ENCODE data around the gene TMF1.

Gene TMF1

GRCh38 chr3:69051756-69052471, at the start of gene TMF1:
TMF1 (minus strand) TSS chr3:69052333; CDS start chr3:69052086, 247 bp downstream.
- no peak for DNase-seq

- DNase-seq = no peak
Measured at GRCh38 chr3:69099576-69099975, 47.4 kb upstream of the TMF1 start.

- DNase-seq = no peak
Measured at GRCh38 chr3:69097407-69098086, 45.4 kb upstream of the TMF1 start.

GRCh38 chr3:69096299-69096698, 44.2 kb upstream of the TMF1 start:
- DNase-seq = no peak

- DNase-seq = no peak
Measured at GRCh38 chr3:69095636-69096035, 43.5 kb upstream of the TMF1 start.

GRCh38 chr3:69094467-69095205, 42.5 kb upstream of the TMF1 start:
- DNase-seq = no peak

- no peak for DNase-seq
Measured at GRCh38 chr3:69092030-69092516, 39.9 kb upstream of the TMF1 start.

- DNase-seq = no peak
Measured at GRCh38 chr3:69091389-69092029, 39.4 kb upstream of the TMF1 start.

- no peak for DNase-seq
Measured at GRCh38 chr3:69090021-69090420, 37.9 kb upstream of the TMF1 start.

- no peak for DNase-seq
Measured at GRCh38 chr3:69088063-69088462, 35.9 kb upstream of the TMF1 start.

GRCh38 chr3:69087030-69087791, 35.1 kb upstream of the TMF1 start:
- DNase-seq = no peak

GRCh38 chr3:69085833-69086722, 33.9 kb upstream of the TMF1 start:
- DNase-seq = no peak

GRCh38 chr3:69085168-69085832, 33.2 kb upstream of the TMF1 start:
- no peak for DNase-seq

- DNase-seq = peak; percentile 38 to 52
Measured at GRCh38 chr3:69084326-69085167, 32.4 kb upstream of the TMF1 start, which contains the start of gene ARL6IP5. ARL6IP5 (plus strand) TSS chr3:69084937; CDS start chr3:69085048, 111 bp downstream.

- no peak for DNase-seq
Measured at GRCh38 chr3:69082805-69083204, 30.7 kb upstream of the TMF1 start.

GRCh38 chr3:69082361-69082760, 30.2 kb upstream of the TMF1 start:
- no peak for DNase-seq

GRCh38 chr3:69081583-69082262, 29.6 kb upstream of the TMF1 start:
- DNase-seq = no peak

GRCh38 chr3:69080233-69080920, 28.2 kb upstream of the TMF1 start, which contains the start of gene UBA3:
UBA3 (minus strand) TSS chr3:69080365; CDS start chr3:69080353, 12 bp downstream.
- peak; percentile 13 to 79 for DNase-seq
